ENCODE results near the gene SLX9. TPM values are rescaled to one million over a fixed set of nuclear protein-coding genes. Genes with fewer than 3 reads are reported as not detected.
"Not testable (repeated sequence)": the region's sequence is repeated elsewhere in the genome, so short reads cannot be mapped to it uniquely, and the experiment has no call there.

SLX9 gene
- polyA plus RNA-seq, 1 donor, result 19.4 TPM

GRCh38 chr21:44909719-44910118 is 30.1 kb upstream of the SLX9 start:
- Histone ChIP-seq H3K4me3 (ENCODE audit: low read length) (no peak overlapping the region), H3K27me3 (ENCODE audit: control insufficient read depth, insufficient read depth, low read length) (no peaks in the 10 kb centered on the region), H3K27ac (ENCODE audit: low read length) (no peak overlapping the region), H3K4me1 (ENCODE audit: control insufficient read depth, insufficient read depth, low read length) (peaks cover 46% of the 10 kb centered on the region), H3K9me3 (ENCODE audit: control insufficient read depth, low read depth, low read length) (peaks cover 2% of the 10 kb centered on the region), H3K36me3 (ENCODE audit: control insufficient read depth, insufficient read depth, low read length) (no peaks in the 10 kb centered on the region)
- WGBS (ENCODE audit: insufficient coverage, low lambda C conversion rate), result no CpG with 5 or more reads among the region's 9 CpGs
- no peak for DNase-seq

GRCh38 chr21:44910229-44911067 is 29.4 kb upstream of the SLX9 start:
- no peak overlapping the region for H3K27ac ChIP-seq (ENCODE audit: low read length)
- H3K4me3 ChIP-seq (ENCODE audit: low read length), result no peak overlapping the region
- H3K36me3 ChIP-seq (ENCODE audit: control insufficient read depth, insufficient read depth, low read length), result no peaks in the 10 kb centered on the region
- H3K9me3 ChIP-seq (ENCODE audit: control insufficient read depth, low read depth, low read length), result peaks cover 2% of the 10 kb centered on the region
- H3K27me3 ChIP-seq (ENCODE audit: control insufficient read depth, insufficient read depth, low read length), result no peaks in the 10 kb centered on the region
- DNase-seq, result no peak
- no CpG with 5 or more reads among the region's 27 CpGs for WGBS (ENCODE audit: insufficient coverage, low lambda C conversion rate)
- peaks cover 46% of the 10 kb centered on the region for H3K4me1 ChIP-seq (ENCODE audit: control insufficient read depth, insufficient read depth, low read length)

- H3K27me3 ChIP-seq (ENCODE audit: control insufficient read depth, insufficient read depth, low read length), result no peaks in the 10 kb centered on the region
- no CpG with 5 or more reads among the region's 10 CpGs for WGBS (ENCODE audit: insufficient coverage, low lambda C conversion rate)
- no peaks in the 10 kb centered on the region for H3K36me3 ChIP-seq (ENCODE audit: control insufficient read depth, insufficient read depth, low read length)
- no peak overlapping the region for H3K27ac ChIP-seq (ENCODE audit: low read length)
- peaks cover 2% of the 10 kb centered on the region for H3K9me3 ChIP-seq (ENCODE audit: control insufficient read depth, low read depth, low read length)
- DNase-seq, result no peak
- no peak overlapping the region for H3K4me3 ChIP-seq (ENCODE audit: low read length)
- peaks cover 46% of the 10 kb centered on the region for H3K4me1 ChIP-seq (ENCODE audit: control insufficient read depth, insufficient read depth, low read length)
These were observed 28.8 kb upstream of the SLX9 start for GRCh38 chr21:44911068-44911383.

- H3K4me1 ChIP-seq (ENCODE audit: control insufficient read depth, insufficient read depth, low read length), result peaks cover 46% of the 10 kb centered on the region
- peaks cover 2% of the 10 kb centered on the region for H3K9me3 ChIP-seq (ENCODE audit: control insufficient read depth, low read depth, low read length)
- H3K4me3 ChIP-seq (ENCODE audit: low read length), result no peak overlapping the region
- peak in 1 of 2 donors; percentile 20 for DNase-seq
- peak overlapping the region; percentile 84 for H3K27ac ChIP-seq (ENCODE audit: low read length)
- no CpG with 5 or more reads among the region's 19 CpGs for WGBS (ENCODE audit: insufficient coverage, low lambda C conversion rate)
- H3K36me3 ChIP-seq (ENCODE audit: control insufficient read depth, insufficient read depth, low read length), result no peaks in the 10 kb centered on the region
- no peaks in the 10 kb centered on the region for H3K27me3 ChIP-seq (ENCODE audit: control insufficient read depth, insufficient read depth, low read length)
These were observed 28.3 kb upstream of the SLX9 start for GRCh38 chr21:44911384-44912157.

GRCh38 chr21:44912158-44912473 is 27.7 kb upstream of the SLX9 start:
- H3K9me3 ChIP-seq (ENCODE audit: control insufficient read depth, low read depth, low read length), result peaks cover 2% of the 10 kb centered on the region

GRCh38 chr21:44912506-44913412 is 27.1 kb upstream of the SLX9 start:
- no CpG with 5 or more reads among the region's 25 CpGs for WGBS (ENCODE audit: insufficient coverage, low lambda C conversion rate)
- not testable (repeated sequence) for H3K4me3 ChIP-seq (ENCODE audit: low read length)

More at GRCh38 chr21:44912158-44912473, 27.7 kb upstream of the SLX9 start:
- WGBS (ENCODE audit: insufficient coverage, low lambda C conversion rate), result no CpG with 5 or more reads among the region's 8 CpGs
- no peaks in the 10 kb centered on the region for H3K27me3 ChIP-seq (ENCODE audit: control insufficient read depth, insufficient read depth, low read length)
- peaks cover 44% of the 10 kb centered on the region for H3K4me1 ChIP-seq (ENCODE audit: control insufficient read depth, insufficient read depth, low read length)
- H3K27ac ChIP-seq (ENCODE audit: low read length), result peak overlapping the region; percentile 84
- no peaks in the 10 kb centered on the region for H3K36me3 ChIP-seq (ENCODE audit: control insufficient read depth, insufficient read depth, low read length)
- H3K4me3 ChIP-seq (ENCODE audit: low read length), result no peak overlapping the region
- no peak for DNase-seq

GRCh38 chr21:44913425-44914175 is 26.2 kb upstream of the SLX9 start:
- no peaks in the 10 kb centered on the region for H3K36me3 ChIP-seq (ENCODE audit: control insufficient read depth, insufficient read depth, low read length)
- H3K9me3 ChIP-seq (ENCODE audit: control insufficient read depth, low read depth, low read length), result peaks cover 2% of the 10 kb centered on the region
- H3K27me3 ChIP-seq (ENCODE audit: control insufficient read depth, insufficient read depth, low read length), result no peaks in the 10 kb centered on the region
- DNase-seq, result peak in 1 of 2 donors; percentile 26
- H3K4me3 ChIP-seq (ENCODE audit: low read length), result no peak overlapping the region
- H3K4me1 ChIP-seq (ENCODE audit: control insufficient read depth, insufficient read depth, low read length), result peaks cover 46% of the 10 kb centered on the region
- WGBS (ENCODE audit: insufficient coverage, low lambda C conversion rate), result no CpG with 5 or more reads among the region's 7 CpGs
- H3K27ac ChIP-seq (ENCODE audit: low read length), result peak overlapping the region; percentile 47

More at GRCh38 chr21:44912506-44913412, 27.1 kb upstream of the SLX9 start:
- H3K27ac ChIP-seq (ENCODE audit: low read length), result peak overlapping the region; percentile 84
- H3K27me3 ChIP-seq (ENCODE audit: control insufficient read depth, insufficient read depth, low read length); H3K36me3 ChIP-seq (ENCODE audit: control insufficient read depth, insufficient read depth, low read length); H3K9me3 ChIP-seq (ENCODE audit: control insufficient read depth, low read depth, low read length): not testable (repeated sequence)
- peaks cover 48% of the 10 kb centered on the region for H3K4me1 ChIP-seq (ENCODE audit: control insufficient read depth, insufficient read depth, low read length)
- DNase-seq, result peak; percentile 66 to 81

GRCh38 chr21:44914176-44914874 is 25.5 kb upstream of the SLX9 start:
- H3K27me3 ChIP-seq (ENCODE audit: control insufficient read depth, insufficient read depth, low read length), result no peaks in the 10 kb centered on the region
- peak overlapping the region; percentile 47 for H3K27ac ChIP-seq (ENCODE audit: low read length)
- H3K36me3 ChIP-seq (ENCODE audit: control insufficient read depth, insufficient read depth, low read length), result no peaks in the 10 kb centered on the region
- peak; percentile 35 to 42 for DNase-seq
- 94% methylated on average over 2 of the region's 18 CpGs for WGBS (ENCODE audit: insufficient coverage, low lambda C conversion rate)
- H3K4me1 ChIP-seq (ENCODE audit: control insufficient read depth, insufficient read depth, low read length), result peaks cover 46% of the 10 kb centered on the region
- no peaks in the 10 kb centered on the region for H3K9me3 ChIP-seq (ENCODE audit: control insufficient read depth, low read depth, low read length)
- no peak overlapping the region for H3K4me3 ChIP-seq (ENCODE audit: low read length)

GRCh38 chr21:44916965-44917364 is 22.9 kb upstream of the SLX9 start:
- no peak overlapping the region for H3K27ac ChIP-seq (ENCODE audit: low read length)
- no peaks in the 10 kb centered on the region for H3K27me3 ChIP-seq (ENCODE audit: control insufficient read depth, insufficient read depth, low read length)
- DNase-seq, result no peak
- H3K36me3 ChIP-seq (ENCODE audit: control insufficient read depth, insufficient read depth, low read length), result no peaks in the 10 kb centered on the region
- no CpG with 5 or more reads among the region's 7 CpGs for WGBS (ENCODE audit: insufficient coverage, low lambda C conversion rate)
- H3K4me3 ChIP-seq (ENCODE audit: low read length), result no peak overlapping the region
- H3K4me1 ChIP-seq (ENCODE audit: control insufficient read depth, insufficient read depth, low read length), result peaks cover 31% of the 10 kb centered on the region
- peaks cover 3% of the 10 kb centered on the region for H3K9me3 ChIP-seq (ENCODE audit: control insufficient read depth, low read depth, low read length)
